Measurements from ENCODE around the gene DEFB123.

Gene DEFB123

DNA sequence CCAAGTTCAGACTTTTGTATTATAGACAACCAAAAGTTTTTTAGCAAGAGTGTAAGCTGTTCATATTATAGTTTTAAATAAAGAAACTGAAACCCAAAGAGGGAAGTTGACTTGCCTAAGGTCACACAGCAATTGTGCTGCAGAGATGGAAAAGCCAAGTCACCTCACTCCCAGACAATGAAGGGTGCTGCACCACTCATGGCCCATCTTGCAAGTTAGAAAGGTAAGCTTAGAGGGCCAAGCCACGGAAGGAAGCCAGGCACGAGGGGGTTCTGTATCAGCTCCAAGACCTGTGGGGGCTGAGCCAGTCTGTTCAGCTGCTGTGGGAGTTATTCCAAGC is 33.6 kb downstream of the DEFB123 start:
- DNase-seq (ENCODE audit: low read depth): no peak

DNA sequence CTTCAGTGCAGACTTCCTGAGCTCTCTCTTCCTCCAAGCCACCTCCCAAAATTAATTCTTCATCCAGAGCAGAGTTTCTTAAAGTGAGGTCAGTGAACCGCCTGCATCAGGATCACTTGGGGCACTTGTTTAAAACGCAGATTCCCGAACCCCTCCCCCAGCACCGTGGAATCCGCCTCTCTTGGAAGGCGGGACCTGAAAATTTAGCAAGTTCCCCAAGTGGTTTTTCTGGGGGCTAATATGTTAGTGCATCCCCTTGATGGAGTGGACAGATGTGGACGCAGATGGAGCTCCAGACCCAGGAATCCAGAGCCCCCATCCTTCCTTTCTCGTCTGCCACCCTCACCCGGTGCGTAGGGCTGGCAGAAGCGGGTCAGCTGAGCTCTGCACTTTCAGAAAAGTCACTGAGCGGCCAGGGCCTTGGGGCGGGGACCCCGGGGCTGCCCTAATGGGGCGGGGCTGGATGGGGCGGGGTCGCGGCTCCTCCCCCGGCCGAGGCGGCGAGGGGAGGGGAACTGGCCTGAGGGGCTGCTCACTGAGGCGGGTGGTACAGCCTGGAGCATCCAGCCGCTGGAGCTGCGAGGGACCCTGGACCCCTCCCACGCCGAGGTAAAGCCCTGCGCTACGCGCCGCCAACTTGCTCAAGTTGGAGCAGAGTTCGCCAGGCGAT is 34.5 kb downstream of the DEFB123 start, which contains the start of the genes DEFB124 and REM1:
TSS of gene DEFB124 (minus strand) at position 370 of the 670 bp plus-strand sequence. CDS start 2,114 bp downstream, outside the sequence.
TSS of gene REM1 (plus strand) at position 531 of the 670 bp plus-strand sequence. CDS start 1,158 bp downstream, outside the sequence.
- DNase-seq (ENCODE audit: low read depth): no peak

DNA sequence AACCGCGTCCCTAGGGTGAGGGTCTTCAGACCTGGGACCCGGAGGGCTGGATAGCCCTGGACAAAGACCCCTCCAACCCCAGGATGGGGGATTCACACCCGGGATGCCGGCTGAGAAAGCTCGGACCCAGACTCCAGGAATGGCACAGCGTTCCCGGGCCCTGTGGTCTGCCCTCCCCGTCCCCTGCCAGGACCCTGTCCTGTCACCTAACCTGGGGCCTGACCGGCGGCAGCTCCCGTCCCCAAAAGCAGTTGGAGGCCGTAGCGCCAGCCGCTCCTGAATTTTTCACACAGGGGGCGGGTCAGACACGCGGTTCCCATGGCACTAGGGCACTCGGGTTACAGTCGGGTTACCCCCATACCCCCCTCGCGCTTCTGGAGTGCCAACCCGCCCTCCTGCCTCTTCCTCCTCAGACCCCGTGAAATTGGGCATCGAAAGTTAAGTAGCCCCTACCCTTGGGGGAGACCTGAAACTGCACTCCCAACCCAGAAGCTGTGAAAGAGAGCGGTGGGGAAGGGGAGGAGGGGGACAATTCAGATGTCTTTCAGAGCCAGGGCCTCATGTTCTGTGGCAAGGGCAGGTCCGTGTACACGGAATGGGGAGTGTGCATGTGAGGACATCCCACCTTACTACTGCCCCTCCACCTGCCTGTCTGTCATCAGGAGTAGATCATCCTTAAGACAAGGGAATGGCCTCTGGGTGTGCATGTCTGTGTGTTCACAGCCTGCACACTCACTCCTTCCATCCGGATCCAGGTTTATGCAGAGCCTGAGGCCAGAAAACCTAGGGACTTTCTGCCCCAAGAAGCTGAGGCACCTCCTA is 35.3 kb downstream of the DEFB123 start:
- no peak for DNase-seq (ENCODE audit: low read depth)

DNA sequence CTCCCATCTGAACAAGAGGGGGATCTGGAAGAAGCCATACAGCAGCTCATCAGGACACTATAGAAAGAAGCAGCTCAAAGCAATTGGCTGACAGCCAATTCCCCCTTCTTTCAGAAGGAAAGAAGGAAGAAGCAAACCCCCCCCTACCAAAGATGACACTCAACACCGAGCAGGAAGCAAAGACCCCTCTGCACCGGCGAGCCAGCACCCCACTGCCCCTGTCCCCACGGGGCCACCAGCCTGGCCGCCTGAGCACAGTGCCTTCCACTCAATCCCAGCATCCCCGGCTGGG is 35.8 kb downstream of the DEFB123 start:
- no peak for DNase-seq (ENCODE audit: low read depth)

DNA sequence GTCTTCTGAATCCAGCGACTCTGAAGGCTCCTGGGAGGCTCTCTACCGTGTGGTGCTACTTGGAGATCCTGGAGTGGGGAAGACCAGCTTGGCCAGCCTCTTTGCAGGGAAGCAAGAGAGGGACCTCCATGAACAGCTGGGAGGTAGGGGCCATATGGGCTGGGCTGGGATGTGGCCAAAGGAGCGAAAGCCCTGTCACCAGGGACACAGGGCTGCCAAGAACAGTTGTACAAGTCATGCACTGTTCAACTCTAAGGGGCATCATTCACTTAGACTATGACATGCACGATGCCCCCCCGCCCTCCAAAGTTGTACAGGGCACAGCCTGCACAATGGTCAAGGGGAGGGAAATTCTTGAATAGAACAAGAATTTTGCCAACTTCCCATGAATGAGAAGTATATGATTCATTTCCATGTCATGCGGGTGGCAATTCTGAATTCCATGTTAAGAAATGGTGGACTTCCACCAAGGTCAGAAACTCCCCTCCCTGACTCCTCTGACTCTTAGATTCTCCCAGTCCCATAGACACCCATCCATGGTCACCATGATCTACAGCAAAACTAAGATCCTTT is 36.3 kb downstream of the DEFB123 start:
- DNase-seq (ENCODE audit: low read depth): no peak

DNA sequence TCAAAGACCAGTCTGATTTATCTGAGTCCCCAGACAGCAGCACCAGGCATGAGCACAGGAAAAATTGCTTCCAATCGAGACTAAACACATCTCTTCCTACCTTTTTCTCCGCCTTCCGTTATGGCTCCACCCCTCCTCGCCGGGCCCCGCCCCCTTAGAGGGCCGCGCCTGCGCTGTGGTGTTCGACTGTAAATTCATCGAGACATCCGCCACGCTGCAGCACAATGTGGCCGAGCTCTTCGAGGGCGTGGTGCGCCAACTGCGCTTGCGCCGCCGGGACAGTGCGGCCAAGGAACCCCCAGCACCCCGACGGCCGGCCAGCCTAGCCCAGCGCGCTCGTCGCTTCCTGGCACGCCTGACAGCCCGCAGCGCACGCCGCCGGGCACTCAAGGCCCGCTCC is 43.6 kb downstream of the DEFB123 start:
- DNase-seq (ENCODE audit: low read depth): no peak

DNA sequence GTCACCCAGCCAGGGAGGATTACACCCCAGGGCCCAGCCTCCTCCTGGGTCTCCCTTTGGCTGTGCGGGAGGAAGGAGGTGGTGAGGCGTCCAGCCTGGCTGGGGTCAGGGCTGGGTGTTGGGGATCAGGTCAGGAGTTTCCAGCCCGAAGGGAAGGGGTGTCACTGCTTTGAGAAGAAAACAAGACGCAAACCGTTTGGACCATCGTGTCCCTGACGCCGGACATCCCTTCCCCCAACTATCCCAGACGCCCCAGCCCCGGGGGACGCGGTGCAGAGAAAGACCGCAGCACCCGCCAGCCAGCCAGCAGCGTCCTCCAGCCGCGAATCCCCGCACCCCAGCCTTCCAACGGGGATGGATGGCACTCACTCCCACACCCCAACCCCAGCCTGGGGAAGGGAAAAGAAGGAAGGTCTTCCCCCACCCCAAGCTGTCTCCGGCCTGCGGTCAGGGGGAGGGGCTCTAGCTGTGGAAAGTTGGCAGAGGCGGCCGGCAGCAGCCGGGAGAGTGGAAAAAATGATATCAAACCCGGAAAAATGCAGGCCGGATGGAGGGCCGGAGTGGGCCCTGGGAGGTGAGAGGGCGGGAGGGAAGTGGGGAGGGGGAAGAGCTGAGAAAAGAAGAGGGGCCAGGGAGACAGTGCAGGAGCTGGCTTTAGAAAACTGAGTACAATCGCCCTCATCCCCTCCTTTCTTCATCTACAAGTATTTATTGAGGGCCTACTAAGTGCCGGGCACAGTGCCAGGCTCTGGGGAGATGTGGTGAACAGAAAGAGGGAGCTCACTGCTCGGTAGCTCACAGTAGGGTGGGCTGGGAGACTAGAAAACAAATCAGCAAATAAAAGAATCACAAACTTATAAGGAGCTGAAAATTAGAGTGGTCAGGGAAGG is 45.3 kb downstream of the DEFB123 start:
- peak; percentile 72 for DNase-seq (ENCODE audit: low read depth)

DNA sequence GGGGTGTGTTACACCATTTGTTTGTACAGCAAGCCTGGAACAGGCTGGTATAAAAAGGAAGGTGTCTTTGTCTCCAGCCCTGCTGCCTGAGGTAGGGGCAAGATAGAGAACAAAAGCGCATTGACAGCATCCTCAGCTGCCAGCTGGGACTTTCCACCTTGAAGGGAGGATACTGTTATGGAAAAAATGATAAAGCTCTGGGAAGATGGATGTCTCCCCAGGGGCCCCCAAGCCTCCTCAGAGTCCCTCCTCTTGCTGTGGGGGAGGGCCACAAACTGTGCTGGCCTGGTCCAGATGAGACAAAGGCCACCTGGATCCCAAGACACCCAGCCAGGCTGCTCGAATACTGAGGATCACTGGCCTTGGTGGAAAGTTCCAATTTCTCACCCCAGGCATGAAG is 47.7 kb downstream of the DEFB123 start:
- no peak for DNase-seq (ENCODE audit: low read depth)

DNA sequence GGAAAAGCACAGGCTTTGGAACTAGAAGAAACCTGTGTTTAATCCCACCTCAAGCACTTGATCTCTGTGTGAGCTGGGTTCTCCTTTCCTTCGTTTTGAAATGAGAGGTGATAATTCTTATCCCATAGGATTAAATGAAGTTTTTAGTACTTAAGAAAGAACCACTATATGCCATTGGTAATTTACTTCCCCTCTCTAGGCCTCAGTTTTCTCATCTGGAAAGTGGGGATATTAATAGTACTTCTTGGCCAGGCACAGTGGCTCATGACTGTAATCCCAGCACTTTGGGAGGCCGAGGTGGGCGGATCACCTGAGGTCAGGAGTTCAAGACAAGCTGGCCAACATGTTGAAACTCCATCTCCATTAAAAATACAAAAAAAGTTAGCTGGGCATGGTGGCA is 48.7 kb downstream of the DEFB123 start:
- no peak for DNase-seq (ENCODE audit: low read depth)

DNA sequence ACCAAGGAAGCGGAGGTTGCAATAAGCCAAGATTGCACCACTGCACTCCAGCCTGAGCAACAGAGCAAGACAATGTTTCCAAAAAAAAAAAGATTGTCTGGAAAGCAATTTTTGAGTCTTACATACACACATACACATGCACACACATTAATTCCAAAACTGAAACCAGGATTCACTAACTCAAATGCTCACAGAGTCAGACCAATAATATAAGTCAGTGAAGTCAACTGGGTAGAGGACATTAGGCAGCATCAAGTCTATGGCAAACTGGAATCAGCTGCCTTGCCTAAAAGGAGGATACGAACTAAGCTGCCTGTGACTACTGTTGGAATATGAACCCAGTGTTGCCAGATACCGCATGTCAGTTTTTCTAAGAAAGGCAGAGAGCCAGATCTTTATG is 50.3 kb downstream of the DEFB123 start:
- DNase-seq (ENCODE audit: low read depth): no peak

DNA sequence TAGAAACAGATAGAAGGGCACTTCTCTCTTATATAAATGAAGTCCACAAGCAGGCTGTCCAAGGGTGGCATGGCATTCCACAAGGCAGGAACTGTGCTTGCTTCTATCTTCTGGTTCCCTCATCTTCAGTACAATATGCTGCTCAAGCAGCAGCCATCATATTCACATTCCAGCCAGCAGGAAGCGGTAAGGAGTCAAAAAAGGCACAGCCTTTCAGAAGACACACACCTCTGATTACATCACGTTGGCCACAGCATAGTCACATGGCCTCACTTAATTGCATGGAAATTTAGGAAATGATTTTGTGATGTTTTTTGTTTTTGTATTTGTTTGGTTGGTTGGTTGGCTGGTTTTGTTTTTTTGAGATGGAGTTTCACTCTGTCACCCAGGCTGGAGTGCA is 53.7 kb downstream of the DEFB123 start:
- DNase-seq (ENCODE audit: low read depth): peak; percentile 51

DNA sequence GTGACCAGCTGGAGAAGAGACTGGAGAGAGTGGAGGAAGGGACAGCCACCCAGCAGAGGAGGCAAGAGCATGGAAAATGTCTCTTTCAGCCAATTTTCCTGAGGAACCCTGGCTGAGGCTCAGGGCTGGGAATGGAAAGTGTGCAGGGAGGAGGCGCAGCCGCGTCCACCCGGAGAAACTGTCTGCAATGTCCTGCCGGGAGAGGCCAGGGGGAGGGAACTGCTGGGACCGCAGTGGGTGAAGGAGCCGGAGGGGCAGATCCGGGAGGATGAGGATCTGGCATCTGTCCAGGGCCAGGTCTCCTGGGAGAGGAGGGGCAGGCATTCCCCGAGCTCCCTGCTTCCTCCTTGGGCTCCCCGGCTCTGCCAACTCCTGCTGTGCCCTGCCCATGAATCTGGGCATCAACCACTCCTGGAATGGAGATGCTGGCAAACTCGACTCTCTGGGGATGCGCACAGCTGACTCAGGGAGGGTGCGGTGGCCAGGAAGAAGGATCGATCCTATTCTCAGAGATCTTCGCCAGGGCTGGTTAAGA is 56.4 kb downstream of the DEFB123 start:
- no peak for DNase-seq (ENCODE audit: low read depth)

DNA sequence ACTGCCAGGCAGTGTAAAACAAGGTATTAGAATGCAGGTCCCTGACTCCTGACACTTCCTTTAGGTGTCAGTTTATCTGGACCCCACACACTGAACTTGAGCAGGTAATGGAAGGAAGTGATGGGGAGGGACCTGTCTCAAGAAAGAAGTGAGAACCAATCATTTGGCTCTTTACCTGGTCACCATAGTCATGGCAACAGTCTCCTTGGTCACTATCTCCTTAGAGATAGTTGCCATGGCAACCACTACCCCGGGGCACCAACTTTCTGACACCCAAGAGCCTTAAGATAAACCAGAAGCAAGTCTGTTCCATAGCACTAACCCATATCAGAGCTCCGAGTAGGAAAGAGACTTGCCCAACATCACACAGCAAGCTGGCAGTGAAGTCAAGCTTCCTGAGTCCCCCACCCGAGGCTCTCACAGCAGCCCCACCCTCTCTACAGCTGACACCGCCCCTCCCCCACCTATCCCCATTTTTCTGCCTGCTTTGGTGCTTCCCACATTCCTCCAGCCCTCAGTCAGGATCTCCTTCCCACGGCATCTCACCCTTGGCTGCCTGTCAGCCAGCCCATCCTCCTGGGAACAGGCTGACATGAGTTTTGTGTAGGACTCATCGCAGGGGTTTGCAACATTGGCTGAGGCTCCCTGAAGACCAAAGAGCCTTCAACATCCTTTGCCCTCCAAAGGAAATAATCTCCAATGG is 57.6 kb downstream of the DEFB123 start:
- DNase-seq (ENCODE audit: low read depth): peak; percentile 31

Measured in amniotic epithelial cell (primary cell).